NCI-H2227 (cell line): ENCODE results near the gene GNG13.

Experiments used
- DNase-seq: peaks from one replicate; lab custom pipeline; 2025; ENCODE audit not compliant: unreplicated experiment; lab: John Stamatoyannopoulos, UW

The GNG13 gene

GRCh38 chr16:794853-795466 lies 5.6 kb downstream of the GNG13 start:
- no peak for DNase-seq

- no peak for DNase-seq
Observed at GRCh38 chr16:794091-794822, 6.3 kb downstream of the GNG13 start.

GRCh38 chr16:793414-793813 lies 7.1 kb downstream of the GNG13 start:
- no peak for DNase-seq

- no peak for DNase-seq
Observed at GRCh38 chr16:792221-792995, 8.1 kb downstream of the GNG13 start.

GRCh38 chr16:791131-791530 lies 9.4 kb downstream of the GNG13 start:
- no peak for DNase-seq

GRCh38 chr16:790086-790485 lies 10.4 kb downstream of the GNG13 start:
- no peak for DNase-seq

GRCh38 chr16:789191-789850 lies 11.2 kb downstream of the GNG13 start:
- DNase-seq = no peak

- peak; percentile 96 for DNase-seq
Observed at GRCh38 chr16:788399-789126, 12.0 kb downstream of the GNG13 start, which contains the start of gene CHTF18. Gene CHTF18 (plus strand): TSS chr16:788620. CDS start chr16:788685, 65 bp downstream.

- DNase-seq = peak; percentile 79
Observed at GRCh38 chr16:787978-788398, 12.5 kb downstream of the GNG13 start, which contains the start of gene RPUSD1. Gene RPUSD1 (minus strand): TSS chr16:788381. CDS start chr16:787737, 644 bp downstream.

- peak; percentile 50 for DNase-seq
Observed at GRCh38 chr16:787321-787966, 13.1 kb downstream of the GNG13 start.

GRCh38 chr16:785563-786535 lies 14.7 kb downstream of the GNG13 start:
- DNase-seq = no peak

GRCh38 chr16:784431-784830 lies 16.1 kb downstream of the GNG13 start:
- DNase-seq = no peak

GRCh38 chr16:783404-784161 lies 17.0 kb downstream of the GNG13 start:
- DNase-seq = no peak

GRCh38 chr16:782766-783403 lies 17.6 kb downstream of the GNG13 start:
- no peak for DNase-seq

GRCh38 chr16:782258-782657 lies 18.3 kb downstream of the GNG13 start:
- DNase-seq = no peak

GRCh38 chr16:781346-782010 lies 19.1 kb downstream of the GNG13 start:
- DNase-seq = no peak

- no peak for DNase-seq
Observed at GRCh38 chr16:780296-780695, 20.2 kb downstream of the GNG13 start.
